Activated gamma-delta T cell treated with anti-CD3 and anti-CD28 coated beads, Interleukin-2, amount 50 U/mL, for 16 hours (primary cell): ENCODE data around the gene EPM2A.
"Not testable (repeated sequence)": the region's sequence is repeated elsewhere in the genome, so short reads cannot be mapped to it uniquely, and the experiment has no call there.

Source experiments
- DNase-seq: peaks from one replicate; pipeline ENCODE4 v3.0.0-alpha.2; 2020; ENCODE audit warnings: low read depth

EPM2A gene

DNA sequence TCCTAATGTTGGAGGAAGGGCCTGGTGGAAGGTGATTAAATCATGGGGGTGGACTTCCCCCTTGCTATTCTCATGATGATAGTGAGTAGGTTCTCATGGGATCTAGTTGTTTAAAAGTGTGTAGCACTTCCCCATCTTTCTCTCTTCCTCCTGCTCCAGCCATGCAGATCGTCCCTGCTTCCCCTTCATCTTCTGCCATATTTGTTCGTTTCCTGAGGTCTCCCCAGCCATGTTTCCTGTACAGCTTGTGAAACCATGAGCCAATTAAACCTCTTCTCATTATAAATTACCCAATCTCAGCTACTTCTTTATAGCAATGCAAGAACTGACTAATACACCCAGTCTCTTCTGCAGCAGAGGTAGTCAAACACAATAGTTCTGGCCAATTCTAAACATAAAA is 5.4 kb downstream of the EPM2A start:
- DNase-seq: no peak

DNA sequence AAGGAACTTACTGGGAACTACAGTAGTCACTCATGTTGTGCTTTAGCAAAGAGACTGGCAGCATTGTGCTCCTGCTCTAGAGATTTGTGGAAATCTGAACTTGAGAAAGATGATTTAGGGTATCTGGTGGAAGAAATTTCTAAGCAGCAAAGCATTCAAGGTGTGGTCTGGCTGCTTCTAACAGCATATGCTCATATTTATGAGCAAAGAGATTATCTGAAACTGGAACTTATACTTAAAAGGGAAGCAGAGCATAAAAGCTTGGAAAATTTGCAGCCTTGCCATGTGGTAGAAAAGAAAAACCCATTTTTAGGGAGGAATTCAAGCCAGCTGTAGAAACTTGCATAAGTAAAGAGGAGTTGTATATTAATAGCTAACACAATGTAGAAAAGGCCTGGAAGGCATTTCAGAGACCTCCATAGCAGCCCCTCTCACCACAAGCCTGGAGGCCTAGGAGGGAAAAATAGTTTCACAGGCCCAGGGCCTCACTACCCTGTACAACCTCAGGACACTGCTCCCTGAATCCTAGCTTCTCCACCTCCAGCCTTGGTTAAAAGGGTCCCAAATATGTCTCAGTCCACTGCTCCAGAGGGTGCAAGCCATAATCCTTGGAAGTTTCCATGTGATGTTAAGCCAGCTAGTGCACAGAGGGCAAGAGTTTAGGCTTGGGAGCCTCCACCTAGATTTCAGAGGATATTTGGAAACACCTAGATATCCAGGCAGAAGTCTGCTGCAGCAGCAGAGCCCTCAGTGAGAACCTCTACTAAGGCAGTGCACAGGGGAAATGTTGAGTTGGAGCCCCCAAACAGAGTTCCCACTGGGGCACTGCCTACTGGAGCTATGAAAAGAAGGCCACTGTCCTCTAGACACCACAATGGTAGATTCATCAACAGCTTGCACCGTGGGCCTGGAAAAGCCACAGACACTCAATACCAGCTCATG is 6.6 kb downstream of the EPM2A start:
- DNase-seq: no peak

DNA sequence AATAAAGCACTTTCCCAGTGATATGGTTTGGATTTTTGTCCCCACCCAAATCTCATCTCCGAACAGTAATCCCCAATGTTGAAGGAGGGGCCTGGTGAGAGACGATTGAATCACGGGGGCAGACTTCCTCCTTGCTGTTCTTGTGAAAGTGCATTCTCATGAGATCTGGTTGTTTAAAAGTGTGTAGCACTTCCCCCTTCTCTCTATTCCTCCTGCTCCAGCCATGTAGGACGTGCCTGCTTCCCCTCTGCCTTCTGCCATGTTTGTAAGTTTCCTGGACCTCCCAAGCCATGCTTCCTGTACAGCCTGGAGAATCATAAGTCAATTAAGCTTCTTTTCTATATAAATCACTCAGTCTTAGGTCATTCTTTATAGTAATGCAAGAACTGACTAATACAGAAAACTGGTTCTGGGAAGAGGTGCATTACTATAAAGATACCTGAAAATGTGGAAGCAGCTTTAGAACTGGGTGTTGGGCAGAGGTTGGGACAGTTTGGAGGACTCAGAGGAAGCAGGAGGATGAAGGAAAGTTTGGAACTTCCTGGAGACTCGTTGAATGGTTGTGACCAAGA is 7.4 kb downstream of the EPM2A start:
- DNase-seq: no peak

DNA sequence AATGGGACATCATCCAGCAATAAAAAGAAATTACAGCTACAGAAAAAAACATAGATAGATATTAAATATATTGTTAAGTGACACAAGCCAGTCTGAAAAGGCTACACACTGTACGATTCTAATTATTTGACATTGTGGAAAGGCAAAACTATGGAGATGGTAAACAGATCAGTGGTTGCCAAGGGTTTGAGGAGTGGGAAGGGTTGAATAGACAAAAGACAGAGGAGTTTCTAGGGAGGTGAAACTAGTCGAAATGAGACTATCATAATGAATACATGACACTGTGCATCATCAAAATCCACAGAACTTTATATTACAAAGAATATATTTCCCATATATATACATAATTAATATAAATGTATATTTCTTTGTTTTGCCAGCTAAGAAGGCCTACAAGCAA is 9.8 kb downstream of the EPM2A start:
- no peak for DNase-seq

DNA sequence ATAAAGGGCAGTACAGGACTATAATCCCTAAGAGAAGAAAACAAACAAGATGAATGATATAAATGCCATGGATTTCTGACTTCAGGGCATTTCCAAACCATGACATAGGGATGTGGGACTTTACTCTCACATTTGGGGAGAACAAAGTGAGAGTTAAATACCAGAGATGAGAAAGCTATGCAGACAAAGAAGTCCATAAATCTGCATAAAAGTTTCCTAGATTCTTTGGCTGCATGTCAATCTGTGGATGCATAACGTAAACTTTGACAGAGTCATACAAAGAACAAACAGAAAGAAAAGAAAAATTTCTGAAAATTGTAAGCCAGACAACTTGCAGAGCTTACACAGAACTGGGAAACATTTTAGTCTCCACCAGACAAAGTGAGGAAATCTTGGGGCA is 11.7 kb downstream of the EPM2A start:
- no peak for DNase-seq

DNA sequence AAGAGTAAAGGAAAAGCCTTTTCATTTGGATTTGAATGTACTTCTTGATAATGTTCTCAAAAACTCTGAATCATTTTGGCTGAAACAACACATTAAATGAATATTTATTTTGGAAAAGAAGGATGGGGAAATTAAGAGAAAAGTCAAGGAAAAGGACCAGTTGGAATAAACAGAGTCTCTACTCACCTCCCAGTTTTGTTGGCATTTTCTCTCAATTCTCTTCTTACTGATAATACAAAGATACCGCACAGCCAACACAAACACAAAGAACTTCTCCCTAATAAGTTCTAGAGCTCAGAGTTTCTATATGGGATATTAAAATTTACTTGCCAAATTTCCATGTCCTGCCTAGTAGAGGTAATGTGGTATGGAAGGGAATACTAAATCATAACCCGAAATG is 13.1 kb downstream of the EPM2A start:
- DNase-seq: no peak

DNA sequence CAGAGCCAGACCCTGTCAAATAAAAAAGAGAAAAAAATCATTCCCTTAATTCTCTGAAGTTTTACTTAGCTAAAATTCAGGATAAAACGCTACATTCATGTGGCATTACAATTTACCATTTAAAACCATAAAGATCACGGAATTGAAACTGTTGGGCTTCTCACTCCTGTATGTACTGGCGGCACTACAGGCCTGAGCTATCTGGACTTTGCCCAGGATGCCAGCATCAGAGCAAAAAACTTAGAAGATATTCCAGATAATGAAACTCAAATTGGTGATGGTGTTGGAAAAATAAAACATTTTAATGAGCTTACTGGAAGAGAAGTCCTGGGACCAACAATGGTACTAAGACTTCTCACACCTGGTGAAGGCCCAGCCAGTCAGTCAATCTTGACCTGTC is 14.2 kb downstream of the EPM2A start:
- no peak for DNase-seq

DNA sequence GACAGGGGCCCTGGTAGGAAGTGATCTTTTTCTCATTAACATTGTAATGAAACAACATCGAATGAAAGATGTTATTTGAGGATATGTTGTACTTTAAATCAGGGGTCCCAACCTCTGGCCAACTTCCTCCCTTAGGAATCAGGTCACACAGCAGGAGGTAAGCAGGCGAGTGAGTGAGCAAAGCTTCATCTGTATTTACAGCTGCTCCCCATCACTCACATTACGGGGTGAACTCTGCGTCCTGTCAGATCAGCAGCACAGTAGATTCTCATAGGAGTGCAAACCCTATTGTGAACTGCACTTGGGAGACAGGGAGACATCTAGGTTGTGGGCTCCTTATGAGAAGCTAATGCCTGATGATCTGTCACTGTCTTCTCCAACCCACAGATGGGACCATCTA is 19.9 kb downstream of the EPM2A start:
- no peak for DNase-seq

DNA sequence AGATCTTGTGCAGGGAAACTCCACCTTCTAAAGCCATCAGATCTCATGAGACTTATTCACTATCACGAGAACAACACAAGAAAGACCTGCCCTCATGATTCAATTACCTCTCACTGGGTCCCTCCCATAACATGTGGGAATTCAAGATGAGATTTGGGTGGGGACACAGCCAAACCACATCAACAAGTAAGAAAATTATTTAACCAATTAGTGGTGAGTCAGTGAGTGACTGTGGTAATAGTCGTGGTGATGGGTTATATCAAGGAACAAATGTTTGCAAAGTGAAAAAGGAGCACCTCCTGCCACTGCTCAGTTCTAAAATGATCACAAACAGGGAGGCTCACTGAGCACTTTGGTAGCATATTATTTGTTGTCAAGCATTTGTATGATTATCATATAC is 20.6 kb downstream of the EPM2A start:
- no peak for DNase-seq

DNA sequence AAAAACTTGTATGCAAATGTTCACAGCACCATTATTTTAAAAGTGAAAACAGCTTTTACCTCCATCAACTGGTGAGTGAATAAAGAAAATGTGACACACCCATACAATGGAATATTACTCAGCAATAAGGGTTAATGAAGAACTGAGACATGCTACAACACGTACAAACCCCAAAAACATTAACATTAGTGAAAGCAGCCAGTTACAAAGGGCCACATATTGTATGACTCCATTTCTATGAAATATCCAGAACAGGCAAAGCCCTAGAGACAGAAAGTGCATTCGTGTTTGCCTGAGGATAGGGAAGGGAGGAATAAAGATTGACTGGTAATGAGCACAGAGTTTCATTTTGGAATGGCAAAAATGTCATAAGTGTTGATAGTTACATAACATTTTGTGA is 21.5 kb downstream of the EPM2A start:
- no peak for DNase-seq

DNA sequence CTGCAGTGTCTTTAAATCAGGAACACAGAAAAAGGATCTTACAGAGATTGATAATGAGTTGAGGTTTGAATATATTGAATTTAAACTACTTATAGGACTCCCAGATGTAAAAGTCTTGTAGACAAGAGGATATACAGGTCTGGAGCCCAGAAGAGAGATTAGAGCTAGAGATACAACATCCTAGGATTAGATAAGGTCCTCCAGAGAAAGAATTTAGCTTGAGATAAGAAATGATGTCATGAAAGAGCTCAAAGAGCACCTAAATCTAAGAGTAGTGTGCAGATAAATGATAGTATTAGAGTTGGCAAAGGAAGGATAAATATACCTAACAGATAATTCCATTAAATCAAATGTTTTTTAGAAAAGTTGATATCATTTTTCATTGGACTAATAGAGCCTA is 23.9 kb downstream of the EPM2A start:
- no peak for DNase-seq

DNA sequence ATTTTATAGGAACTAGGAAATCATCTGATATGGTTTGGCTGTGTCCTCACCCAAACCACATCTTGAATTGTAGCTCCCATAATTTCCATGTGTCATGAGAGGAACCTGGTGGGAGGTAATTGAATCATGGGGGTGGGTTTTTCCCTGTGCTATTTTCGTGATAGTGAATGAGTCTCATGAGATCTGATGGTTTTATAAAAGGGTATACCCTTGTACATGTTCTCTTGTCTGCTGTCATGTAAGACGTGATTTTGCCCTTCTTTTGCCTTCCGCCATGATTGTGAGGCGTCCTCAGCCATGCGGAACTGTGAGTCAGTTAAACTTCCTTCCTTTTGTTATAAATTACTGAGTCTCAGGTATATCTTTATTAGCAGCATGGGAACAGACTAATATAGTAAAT is 27.9 kb downstream of the EPM2A start:
- no peak for DNase-seq

DNA sequence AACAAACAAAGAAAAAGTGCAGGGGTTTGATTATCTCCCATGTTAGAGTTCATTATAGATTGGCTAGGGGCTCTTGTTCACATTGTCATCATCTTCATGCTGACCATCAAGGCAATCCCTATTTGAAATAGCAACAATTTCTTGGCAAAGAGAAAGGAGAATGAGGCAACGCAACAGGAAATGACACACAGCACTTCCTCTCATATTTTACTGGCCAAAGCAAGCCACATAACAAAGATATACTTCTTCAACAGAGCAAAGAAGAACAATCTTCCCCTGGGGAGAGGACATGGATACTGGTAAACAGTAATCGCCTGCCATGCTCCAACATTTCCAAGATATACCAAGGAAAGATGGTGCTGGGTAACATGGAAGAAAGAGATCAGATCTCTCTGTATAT is 29.8 kb downstream of the EPM2A start:
- DNase-seq: no peak

DNA sequence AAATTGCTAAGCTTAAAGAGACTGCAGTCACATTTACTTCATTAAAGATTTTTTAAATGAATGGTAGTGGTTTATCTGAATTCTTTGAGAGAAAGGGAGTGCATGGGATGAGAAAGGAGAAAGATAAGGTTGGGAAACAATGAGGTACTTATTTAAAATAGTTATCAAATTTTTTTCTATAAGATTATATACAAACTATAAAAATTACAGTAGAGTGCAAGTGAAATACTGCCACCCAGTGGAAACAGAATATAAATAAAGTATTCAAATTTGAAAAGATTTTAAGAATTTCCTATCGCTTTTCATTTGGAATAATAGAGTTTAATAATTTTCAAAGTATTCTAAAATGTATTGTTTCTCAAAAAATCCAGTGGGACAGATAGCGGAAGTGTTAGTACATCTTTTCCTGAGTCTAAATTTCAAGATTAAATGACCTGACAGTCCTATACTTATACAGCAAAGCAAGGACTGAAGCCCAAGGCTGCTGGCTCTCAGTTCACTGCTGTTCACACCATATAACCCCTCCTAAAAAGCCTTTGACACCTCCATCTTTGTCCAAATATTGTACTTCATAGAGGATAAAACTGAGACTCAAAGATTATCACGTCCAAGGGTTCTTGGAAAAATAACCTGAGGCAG is 31.1 kb downstream of the EPM2A start:
- DNase-seq: no peak

DNA sequence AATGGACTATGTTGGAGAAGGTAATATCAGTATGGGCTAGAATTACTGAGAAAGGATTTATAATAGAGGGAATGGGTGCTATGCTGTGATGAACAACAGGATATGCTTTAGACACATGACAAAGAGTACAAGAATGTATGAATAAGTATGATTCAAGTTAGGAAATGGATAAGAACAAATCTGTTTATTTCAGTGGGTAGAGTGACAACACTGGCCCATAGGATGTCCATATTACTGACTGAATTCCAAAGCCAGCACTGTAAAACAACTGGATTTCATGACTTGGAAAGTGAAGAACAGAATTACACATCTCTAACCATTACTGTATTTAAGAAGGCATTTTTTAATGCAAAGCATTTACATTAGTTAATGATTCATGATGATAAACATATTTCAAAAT is 35.9 kb downstream of the EPM2A start:
- no peak for DNase-seq

DNA sequence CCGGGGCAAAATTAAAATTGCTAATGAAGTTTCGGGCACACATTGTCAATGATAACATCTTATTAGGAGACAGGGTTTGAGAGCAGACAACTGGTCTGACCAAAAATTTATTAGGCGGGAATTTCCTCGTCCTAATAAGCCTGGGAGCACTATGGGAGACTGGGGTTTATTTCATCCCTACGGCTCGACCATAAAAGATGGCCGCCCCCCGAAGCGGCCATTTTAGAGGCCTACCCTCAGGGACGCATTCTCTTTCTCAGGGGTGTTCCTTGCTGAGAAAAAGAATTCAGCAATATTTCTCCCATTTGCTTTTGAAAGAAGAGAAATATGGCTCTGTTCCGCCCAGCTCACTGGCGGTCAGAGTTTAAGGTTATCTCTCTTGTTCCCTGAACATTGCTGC is 37.9 kb downstream of the EPM2A start:
- DNase-seq: not testable (repeated sequence)

DNA sequence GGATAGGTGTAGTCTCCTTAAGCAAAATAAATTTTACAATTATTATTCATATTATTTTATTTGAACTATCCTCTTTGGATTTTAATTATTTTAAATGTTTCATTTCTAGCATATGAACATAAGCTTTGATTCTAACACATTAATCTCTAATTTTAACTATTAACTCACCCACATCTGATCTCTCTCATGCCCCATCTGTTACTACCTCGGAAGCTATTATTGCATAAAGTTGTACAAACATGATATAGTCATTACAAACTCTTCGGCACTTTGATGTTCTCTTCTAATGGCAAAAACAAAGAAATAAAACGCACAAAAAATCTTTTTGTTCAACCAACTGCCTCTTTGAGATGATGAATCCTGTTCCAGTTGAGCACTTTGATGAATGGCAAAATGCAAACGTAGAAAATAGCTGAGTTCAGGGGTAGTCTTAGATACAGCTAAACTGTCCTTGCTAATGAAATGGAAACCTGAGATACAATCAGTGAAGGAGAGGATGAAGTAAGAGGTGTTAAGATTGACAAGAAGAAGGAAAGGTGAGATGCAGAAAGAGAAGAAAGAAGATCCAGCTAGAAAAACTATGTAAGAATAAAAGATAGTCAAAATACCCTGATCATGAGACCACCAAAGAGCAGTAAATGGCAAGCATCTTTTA is 41.1 kb downstream of the EPM2A start:
- DNase-seq: no peak

DNA sequence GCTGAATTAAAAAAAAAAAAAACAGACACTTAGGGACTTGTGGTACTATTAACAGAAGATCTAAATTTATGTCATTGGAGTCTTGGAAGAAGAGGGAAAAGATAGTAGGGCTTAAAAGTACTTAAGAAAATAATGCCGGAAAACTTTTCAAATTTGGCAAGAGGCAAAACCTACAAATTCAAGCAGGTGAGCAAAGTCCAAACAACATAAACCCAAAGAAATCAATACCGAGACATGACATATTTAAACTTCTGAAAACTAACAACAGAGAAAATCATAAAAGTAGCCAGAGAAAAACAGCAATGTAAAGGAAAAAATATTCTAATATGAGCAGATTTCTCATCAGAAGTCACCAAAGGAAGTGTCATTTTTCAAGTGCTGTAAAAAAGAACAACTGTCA is 44.4 kb downstream of the EPM2A start:
- DNase-seq: no peak

DNA sequence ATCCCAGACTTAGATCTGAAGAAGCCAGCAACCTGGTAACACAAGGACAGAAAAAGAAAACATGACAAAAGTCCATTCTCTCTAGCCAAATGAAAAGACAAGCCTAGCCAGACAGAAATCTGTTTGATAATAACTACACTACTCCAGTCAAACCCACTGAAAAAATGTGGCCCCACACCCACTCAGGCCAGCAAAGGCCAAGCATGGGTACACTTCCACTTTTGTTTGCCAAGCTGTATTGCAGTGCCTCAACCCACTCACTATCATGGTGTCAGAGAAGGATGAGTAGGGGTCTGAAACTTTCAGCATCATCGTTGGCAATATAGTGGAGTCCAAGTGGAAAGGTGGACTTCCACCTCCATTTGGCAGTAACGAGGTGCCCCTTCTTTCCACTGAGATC is 45.8 kb downstream of the EPM2A start:
- no peak for DNase-seq

DNA sequence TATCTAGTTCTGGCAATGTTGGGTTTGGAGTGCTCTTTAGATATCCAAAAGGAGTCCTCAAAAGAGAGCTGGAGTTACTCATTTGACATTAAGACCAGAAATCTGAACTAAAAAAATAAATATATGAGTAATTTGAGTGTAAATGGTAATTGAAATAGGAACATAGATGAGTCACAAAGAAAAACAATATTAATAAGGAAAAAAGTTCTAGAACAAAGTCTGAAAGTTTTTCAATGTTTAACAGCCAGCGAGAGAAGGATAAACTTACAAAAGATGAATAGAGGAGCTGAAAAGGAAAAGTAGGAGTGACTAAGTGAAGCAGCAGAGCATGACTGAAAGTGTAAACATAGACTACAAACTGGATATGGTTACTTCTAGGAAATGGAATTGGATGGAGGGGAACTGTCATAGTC is 46.8 kb downstream of the EPM2A start:
- DNase-seq: no peak

DNA sequence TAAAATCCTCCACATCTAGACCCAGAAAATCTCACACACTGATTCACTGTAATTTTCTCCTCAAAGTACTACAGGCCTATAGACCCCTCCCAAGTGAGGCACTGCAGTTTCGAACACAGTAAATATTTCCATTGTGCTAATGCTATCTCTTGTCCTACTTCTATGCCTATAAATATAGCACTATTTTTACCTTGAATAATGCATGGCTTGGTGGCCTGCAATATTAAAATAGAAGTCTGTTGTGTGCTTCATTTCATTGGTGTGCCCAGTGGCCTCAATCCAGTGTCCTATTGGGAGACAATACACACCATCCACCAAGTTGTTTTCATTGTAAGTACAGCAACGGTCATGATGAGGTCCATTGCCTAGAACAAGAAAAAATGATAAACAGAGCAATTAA is 49.4 kb downstream of the EPM2A start:
- DNase-seq: no peak

DNA sequence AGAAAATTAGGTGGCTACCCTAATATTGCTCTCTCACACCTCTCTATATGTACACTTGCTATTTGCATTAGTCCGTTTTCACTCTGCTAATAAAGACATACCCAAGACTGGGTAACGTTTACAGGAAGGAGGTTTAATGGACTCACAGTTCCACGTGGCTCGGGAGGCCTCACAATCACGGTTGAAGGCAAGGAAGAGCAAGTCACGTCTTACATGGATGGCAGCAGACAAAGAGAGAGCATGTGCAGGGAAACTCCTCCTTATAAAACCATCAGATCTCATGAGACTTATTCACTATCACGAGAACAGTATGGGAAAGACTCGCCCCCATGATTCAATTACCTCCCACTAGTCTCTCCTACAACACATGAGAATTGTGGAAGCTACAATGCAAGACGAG is 53.4 kb downstream of the EPM2A start:
- no peak for DNase-seq

DNA sequence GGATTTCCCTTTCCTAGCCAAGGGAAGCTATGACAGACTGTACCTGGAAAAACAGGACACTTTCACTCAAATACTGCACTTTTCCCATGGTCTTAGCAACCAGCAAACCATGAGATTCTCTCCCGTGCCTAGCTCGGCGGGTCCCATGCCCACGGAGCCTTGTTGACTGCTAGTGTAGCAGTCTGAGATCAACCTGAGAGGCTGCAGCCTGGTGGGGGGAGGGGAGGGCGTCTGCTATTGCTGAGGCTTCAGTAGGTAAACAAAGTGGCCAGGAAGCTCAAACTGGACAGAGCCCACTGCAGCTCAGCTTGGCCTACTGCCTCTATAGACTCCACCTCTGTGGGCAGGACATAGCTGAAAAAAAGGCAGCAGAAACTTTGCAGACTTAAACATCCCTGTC is 61.8 kb downstream of the EPM2A start:
- DNase-seq: no peak
